HG03280 (cell line): ENCODE results near the gene MAP10.
A peak's percentile ranks its signal among the peaks of the same experiment; 100 is the strongest.
"Not testable (repeated sequence)": the region's sequence is repeated elsewhere in the genome, so short reads cannot be mapped to it uniquely, and the experiment has no call there.

Experiments
- ATAC-seq: cut with Tn5 transposase; IDR thresholded peaks from one replicate; pipeline ENCODE4 v1.9.1; 2021; ENCODE audit warnings: mild to moderate bottlenecking, moderate library complexity; ENCODE audit not compliant: unreplicated experiment

MAP10 gene

GRCh38 chr1:232805269-232806185 is at the start of gene MAP10:
TSS of gene MAP10 (plus strand) at chr1:232805416. CDS start at chr1:232805450, 34 bp downstream.
- peak; percentile 93 for ATAC-seq

GRCh38 chr1:232764458-232765251 is 40.6 kb upstream of the MAP10 start:
- ATAC-seq, result no peak

- no peak for ATAC-seq
These were observed 39.7 kb upstream of the MAP10 start for GRCh38 chr1:232765542-232765941.

- no peak for ATAC-seq
These were observed 38.9 kb upstream of the MAP10 start for GRCh38 chr1:232766241-232766890.

GRCh38 chr1:232766904-232767303 is 38.3 kb upstream of the MAP10 start:
- no peak for ATAC-seq

GRCh38 chr1:232767305-232768074 is 37.7 kb upstream of the MAP10 start:
- no peak for ATAC-seq

- ATAC-seq, result no peak
These were observed 36.4 kb upstream of the MAP10 start for GRCh38 chr1:232768793-232769192.

GRCh38 chr1:232769733-232770132 is 35.5 kb upstream of the MAP10 start:
- no peak for ATAC-seq

GRCh38 chr1:232773752-232774151 is 31.5 kb upstream of the MAP10 start:
- no peak for ATAC-seq

GRCh38 chr1:232776526-232777106 is 28.6 kb upstream of the MAP10 start:
- ATAC-seq, result no peak

- ATAC-seq, result no peak
These were observed 24.9 kb upstream of the MAP10 start for GRCh38 chr1:232780354-232780753.

GRCh38 chr1:232784794-232785193 is 20.4 kb upstream of the MAP10 start:
- no peak for ATAC-seq

- ATAC-seq, result not testable (repeated sequence)
These were observed 19.6 kb upstream of the MAP10 start for GRCh38 chr1:232785630-232786029.

- ATAC-seq, result no peak
These were observed 18.3 kb upstream of the MAP10 start for GRCh38 chr1:232786845-232787455.

- ATAC-seq, result no peak
These were observed 16.9 kb upstream of the MAP10 start for GRCh38 chr1:232788235-232788872.

- no peak for ATAC-seq
These were observed 15.6 kb upstream of the MAP10 start for GRCh38 chr1:232789651-232790050.

- no peak for ATAC-seq
These were observed 12.3 kb upstream of the MAP10 start for GRCh38 chr1:232792949-232793348.

- ATAC-seq, result no peak
These were observed 11.3 kb upstream of the MAP10 start for GRCh38 chr1:232793944-232794343.

- no peak for ATAC-seq
These were observed 9.6 kb upstream of the MAP10 start for GRCh38 chr1:232795497-232796053.
